GM21786 (cell line): ENCODE measurements around the gene MRGPRD.
"Not testable (repeated sequence)": the region's sequence is repeated elsewhere in the genome, so short reads cannot be mapped to it uniquely, and the experiment has no call there.

ENCODE experiments used
- ATAC-seq: cut with Tn5 transposase; IDR thresholded peaks from one replicate; pipeline ENCODE4 v1.9.1; 2021; ENCODE audit not compliant: unreplicated experiment

Gene MRGPRD

DNA sequence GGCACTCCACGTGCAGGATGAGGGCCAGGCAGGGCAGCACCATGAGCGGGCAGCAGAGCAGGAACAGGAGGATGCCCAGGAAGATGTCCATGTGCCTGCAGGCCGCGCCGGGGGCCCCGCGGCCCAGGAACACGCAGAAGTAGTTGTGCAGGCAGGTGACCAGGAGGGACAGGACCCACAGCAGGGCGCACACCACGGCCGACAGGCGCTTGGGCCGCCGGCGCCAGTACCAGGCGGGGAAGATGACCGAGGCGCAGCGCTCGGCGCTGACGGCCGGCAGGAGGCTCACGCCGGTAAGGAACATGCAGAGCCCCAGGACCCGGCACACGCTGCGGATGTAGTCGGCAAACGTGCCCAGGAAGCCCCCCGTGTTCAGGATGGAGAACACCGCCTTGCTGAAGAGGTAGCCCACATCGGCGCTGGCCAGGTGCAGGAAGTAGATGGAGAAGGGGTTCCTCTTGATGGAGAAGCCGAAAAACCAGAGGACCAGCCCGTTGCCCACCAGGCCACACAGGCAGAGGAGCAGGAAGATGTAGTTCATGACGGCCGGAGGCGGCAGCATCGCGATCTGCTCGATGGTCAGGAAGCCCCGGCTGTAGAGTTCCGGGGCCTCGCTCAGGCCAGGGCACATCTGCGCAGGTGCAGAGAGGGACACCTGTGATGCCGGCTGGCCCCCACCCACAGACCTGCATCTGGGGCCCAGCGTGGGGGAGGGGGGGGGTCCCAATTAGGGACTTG, 25.0 kb upstream of the MRGPRD start:
- no peak for ATAC-seq

DNA sequence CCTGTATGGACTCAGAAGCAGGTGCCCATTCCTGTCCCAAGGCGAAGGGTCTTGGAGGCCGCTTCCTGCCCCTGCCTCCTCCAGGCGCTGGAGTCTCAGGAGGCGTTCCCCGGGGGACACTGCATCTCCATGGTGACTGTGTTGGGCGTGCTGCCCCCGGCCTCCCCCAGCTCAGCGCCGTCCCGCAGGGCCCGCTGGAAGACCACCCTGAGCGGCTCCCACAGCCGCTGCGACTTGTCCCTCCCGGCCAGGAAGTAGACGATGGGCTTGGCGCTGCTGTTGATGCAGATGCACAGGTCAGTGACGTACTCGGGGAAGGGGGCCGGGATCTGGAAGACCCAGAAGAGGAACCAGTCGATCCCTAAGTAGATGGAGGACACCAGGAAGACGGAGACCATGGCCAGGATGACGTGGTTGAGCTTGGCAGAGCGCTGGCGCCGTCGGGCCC, 24.4 kb upstream of the MRGPRD start:
- no peak for ATAC-seq

DNA sequence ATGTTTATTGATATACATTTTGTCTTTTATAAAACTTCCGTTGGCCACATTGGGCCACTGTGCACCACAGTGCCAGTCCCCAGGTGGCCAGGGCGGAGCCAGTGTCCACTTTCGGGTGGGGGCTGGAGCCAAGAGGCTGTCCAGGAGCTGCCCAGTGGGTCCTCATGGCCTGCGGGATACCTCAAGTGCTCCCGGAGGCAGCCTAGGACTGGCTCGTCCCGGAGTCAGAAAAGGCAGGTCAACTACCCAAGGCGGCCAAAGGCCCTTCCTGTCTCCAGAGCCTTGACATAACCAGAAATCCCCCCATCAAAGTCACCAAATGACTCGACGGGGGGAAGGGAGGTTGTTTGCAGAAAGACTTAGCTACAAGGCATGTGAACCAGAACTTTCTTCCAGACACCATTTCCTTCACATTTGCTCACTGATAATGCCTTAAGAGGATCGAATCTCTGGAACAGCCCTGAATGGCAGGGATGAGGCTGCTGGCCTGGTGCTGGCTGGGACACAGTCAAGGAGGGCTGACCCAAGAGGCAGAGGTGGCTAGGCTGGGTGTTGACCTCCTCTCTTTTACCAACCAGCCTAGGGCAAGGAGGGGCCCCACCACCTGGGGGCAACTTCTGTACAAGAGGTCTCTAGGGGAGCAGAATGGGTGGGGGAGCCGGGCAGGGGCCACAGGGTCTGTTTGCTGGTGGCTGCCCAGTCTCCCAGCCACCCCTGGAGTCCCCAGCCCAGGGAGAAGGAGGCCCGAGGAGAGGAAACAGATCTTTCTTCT, 23.8 kb upstream of the MRGPRD start:
- ATAC-seq, result no peak

DNA sequence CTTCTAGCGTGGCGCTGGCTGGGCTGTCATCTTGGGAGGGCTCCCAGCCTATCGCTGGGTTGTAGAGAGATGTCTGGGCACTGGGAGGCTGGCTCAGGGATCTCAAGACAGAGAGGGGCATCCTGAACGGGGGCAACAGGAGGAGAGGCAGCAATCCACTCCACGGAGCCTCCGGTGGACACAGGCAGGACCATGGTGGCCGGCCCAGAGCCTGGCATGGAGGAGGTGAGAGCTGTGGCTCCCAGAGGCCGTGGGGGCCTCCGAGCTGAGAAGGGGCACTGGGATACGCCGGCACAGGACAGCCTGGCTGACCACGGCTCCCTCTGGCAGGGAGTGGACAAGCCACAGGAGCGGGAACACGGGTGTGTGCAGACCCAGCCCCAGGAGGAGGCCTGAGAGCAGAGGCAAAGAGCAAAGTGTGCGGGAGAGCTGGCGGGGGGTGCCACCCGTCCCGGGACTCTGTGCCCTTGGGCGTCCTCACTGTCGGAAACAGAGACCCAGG, 23.1 kb upstream of the MRGPRD start:
- ATAC-seq, result no peak

DNA sequence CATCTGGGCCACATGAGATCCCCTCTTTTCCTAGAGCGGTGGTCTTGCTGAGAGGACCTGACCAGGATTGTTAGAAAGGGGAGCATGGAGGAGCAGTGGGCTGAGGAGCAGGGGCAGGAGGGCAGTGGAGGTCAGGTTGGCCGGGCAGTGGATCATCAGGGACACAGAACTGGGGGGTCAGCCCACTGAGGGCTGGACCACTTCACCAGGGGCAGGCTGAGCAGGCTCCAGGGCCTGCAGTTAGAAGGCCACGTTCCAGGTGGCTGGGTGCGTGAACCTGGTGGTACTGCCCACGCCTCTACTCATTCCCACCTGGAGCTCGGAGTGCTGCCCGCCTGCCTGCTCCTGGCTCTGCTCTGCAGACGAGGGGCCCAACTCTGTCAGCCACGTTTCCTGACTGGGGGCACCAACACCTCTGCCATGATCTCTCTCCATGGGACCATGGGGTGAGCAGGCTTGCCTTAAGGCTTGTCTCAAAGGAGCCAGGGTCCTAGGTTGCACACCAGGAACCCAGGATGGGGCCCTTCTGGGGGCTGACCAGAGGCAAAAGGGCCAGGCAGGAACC, 22.6 kb upstream of the MRGPRD start:
- ATAC-seq, result no peak

DNA sequence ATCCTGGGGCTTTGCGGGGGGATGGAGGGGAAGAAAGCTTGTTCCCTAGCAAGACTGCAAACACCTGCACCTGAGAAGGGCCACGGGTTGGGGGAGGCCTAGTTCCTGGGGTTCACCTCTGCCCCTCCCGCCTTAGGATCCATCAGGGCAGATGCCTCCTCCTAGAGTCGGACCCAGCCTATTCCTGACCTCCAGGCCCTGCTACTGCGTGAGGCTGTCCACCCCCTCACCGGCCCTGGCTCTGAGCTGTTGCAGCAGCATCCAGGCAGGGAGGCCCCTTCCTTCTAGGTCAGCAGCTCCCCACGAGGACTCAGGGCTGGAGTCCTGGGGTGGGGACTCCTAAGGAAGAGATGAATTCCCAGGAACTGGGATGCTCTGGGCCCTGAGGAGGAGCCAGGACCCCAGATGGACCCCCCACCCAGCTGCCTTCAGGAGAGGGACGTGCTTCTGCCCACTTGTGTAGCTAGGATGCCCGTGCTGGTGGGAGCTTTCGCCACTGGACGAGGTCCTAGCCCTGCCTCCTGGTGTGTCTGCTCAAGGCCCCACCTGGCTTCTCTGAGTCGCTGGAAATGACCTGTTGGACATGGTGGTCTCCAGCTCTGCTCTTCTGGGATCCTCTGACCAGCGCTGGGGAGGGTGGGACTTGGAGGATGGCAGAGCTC, 21.9 kb upstream of the MRGPRD start:
- ATAC-seq, result no peak

DNA sequence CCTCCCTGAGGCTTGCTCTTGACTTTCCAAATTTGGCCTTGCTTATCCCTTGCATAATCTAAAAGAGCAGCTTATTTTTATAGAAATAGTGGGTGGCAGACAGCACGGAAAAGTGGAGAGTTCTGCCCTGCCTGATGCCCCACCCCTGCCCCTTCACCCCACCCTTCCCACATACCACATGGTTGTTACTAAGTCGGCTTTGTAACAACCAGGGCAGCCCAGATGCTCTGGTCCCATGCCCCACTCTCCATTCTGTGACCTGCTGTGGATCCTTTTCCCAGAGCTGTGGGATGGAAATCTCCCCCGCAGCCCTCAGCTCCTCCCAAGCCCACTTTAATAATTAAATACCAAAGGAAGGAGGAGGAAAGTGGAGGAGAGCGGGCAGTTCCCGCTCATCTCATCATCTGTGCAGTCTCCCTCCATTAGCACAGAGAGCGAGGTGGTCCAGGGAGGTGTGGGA, 21.4 kb upstream of the MRGPRD start:
- ATAC-seq, result no peak

DNA sequence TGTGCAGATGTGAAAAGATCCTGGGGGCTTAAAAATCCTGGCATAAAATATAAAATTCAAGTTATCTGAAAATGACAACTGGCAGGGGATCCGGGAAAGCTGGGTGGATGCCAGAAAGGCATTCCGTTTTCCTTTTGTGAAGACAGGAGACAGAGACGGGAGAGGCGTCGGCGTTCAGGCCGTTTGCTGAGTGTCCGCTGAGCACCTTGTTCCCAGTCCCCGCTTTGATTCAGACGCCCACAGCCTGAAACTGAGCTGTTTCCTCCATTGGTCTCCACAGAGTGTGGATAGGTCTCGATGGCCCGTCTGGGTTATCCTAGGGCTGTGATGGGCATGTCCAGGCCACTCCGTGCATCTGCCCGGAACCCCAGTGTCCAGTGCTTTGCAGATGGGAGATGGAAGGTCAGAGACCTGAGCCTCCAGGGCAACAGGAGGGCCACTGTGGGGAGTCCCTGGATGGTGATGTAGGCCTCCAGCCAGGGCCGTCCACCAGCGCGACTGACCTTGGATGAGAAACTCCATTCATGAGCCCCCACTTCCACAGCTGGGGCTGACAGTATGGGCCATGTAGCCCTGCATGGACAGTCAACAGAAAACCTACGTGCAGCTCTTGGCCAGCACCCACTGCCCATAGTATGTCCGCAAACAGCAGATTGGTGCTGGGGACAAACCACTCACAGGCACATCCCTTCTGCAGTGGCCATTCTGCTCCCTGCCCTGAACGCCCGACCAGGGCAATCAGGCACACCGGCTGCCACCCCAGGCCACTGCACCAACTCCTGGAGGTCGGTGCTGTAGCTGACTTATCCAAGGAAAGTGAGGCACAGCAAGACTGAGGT, 20.7 kb upstream of the MRGPRD start:
- no peak for ATAC-seq

DNA sequence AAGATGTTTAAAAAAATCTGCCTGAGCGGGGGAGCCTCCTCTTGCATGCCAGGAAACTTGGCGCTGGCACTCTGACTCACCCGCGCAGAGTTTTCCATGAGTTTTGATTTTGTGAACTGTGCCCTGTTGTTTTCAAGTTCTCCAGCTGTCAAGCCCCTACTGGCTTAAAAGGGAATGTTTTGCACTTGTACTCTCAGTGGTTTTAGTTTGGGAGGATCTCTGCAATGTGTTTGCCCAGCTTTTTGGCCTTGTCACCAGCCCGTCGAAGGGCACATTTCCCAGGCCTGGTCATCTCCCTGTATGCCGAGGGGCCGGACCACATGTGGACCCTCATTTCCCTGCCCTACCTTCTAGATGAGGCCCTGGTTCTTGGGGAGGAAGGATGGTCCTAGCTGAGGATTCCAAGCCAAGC, 20.1 kb upstream of the MRGPRD start:
- ATAC-seq, result no peak

DNA sequence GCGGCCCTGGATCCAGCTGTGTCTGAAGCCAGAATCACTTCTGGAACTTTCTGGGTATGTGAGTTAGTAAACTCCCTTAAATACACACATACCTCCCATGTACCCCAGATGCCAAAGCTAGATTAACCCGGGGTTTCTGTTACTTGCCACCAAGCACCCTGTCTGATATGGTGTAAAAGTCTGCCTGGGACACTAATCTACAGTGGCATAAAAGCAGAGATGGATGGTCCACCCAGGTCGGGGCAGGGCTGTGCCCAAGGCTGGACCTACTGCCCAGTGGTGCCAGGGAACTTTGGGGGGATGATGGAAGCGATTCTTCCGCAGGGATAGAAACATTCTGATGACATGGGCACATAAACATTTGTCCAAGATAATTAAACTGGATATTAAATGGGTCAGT, 19.6 kb upstream of the MRGPRD start:
- ATAC-seq, result no peak

DNA sequence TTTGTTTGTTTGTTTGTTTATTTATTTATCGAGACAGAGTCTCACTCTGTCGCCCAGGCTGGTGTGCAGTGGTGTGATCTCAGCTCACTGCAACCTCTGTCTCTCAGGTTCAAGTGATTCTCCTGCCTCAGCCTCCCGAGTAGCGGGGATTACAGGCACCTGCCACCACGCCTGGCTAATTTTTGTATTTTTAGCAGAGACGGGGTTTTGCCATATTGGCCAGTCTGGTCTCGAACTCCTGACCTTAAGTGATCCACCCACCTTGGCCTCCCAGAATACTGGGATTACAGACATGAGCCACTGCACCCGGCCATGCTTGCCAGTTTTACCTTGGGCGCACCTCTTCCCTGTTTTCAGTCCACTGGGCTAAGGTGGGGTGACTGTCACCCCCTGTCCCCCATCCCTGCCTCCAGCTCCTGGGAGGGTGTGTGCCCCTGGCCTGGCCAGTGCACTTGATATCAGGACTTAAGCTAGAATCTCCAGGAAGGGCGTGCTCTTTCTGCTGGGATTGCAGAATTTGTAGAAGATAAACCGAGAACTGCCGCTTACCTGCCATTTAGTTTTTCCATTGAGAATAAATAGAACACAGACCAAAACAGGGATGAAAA, 19.1 kb upstream of the MRGPRD start:
- not testable (repeated sequence) for ATAC-seq

DNA sequence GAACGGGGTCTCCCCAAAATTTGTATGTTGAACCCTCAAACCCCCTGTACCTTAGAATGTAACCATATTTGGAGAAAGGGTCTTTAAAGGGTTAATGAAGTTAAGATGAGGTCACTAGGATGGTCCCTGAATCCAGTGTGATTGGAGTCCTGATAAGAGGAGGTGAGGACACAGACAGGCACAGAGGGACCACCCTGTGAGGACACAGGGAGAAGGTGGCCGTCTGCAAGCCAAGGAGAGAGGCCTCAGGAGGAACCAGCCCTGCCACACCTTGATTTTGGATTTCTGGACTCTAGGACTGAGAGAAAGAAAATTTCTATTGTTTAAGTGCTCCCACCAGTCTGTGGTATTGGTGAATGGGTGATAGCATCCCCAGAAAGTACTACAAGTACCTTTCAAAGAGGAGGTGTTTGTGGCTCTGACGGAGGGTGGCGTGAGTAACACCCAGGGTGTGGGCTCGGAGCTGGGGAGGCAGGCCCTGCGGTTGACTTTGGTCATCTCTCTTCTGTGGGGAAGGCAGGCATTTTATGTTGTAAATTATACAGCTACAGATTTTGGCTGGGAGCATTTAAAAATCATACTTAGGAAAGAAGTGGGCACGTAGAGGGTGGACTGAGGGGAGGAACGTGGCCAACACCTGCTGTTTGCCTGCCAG, 18.4 kb upstream of the MRGPRD start:
- ATAC-seq, result no peak

DNA sequence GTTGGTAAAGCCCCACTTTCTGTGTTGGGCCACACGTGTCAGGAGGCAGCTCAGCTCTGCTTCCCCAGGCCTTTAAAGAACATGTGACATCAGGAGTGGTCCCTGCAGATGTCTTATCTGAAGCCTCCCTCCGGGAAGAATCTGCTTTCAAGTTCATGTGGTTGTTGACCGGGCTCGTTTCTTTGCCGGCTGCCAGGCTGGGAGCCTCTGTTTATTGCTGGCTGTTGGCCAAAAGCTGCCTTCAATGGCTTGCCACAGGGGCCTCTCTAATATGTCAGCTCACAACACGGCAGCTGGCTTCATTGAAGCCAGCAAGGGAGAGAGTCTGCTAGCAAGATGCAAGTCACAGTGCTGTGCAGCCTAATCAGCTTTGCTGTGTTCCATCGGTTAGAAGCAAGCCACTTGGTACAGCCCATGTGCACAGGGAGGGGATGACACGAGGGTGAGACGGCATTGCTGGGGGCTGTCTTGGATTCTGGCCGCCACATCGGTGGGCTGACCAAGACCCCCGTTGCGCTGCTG, 17.7 kb upstream of the MRGPRD start:
- ATAC-seq, result no peak

DNA sequence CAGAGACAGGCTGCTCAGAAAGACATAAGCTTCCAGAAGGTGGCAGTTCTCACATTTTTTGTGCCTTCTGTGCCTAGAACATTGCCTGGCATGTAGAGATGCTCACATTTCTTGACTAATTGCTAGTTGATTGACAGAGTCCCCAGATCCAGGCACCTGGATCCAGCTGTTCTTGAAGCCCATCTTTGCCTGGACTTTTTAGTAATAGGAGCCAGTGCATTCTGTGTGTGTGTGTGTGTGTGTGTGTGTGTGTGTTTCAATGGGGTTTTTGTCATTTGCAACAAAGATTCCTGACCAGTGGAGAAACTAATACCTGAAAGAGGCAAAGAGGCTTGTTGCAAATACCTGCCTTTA, 17.2 kb upstream of the MRGPRD start:
- no peak for ATAC-seq

DNA sequence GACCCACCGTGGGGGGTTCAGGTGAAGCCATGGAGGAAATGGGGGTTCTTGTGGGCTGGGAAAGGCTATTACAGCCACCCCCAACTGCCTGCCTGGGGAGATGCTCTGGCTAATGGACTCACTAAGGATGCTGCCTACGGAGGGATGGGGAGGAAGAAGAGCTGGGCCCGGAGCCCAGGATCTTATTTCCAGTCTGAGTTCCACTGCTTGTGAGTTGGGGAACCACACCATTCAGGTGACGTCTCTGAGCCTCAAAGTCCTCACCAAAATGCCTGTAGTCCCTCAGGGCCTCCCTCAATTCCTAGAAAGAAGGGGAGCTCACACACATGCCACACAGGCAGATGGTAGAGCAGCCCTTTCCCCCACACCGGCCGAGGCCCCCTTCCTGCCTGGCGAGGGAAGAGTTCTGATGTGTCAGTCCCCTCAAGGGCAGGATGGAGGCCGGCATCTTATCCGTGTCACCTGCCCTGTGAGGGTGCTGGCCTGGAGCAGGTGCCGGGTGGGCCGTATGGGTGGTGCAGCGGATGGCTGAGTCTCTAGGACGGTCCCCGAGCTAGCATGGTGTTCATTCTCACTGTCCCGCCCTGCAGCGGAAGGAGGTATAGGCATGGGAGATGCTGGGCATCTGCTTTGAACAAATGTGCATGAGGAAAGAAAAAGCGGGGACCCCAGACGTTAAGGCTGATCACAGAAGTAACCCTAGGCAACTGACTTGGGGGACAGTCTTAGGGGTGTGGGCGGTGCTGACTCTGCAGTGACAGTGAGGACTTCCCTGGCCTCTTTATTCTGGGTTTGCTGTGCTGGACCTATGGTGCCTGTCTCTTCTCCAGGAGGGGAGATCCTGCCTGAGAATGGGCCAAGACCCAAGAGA, 16.6 kb upstream of the MRGPRD start:
- ATAC-seq, result no peak

DNA sequence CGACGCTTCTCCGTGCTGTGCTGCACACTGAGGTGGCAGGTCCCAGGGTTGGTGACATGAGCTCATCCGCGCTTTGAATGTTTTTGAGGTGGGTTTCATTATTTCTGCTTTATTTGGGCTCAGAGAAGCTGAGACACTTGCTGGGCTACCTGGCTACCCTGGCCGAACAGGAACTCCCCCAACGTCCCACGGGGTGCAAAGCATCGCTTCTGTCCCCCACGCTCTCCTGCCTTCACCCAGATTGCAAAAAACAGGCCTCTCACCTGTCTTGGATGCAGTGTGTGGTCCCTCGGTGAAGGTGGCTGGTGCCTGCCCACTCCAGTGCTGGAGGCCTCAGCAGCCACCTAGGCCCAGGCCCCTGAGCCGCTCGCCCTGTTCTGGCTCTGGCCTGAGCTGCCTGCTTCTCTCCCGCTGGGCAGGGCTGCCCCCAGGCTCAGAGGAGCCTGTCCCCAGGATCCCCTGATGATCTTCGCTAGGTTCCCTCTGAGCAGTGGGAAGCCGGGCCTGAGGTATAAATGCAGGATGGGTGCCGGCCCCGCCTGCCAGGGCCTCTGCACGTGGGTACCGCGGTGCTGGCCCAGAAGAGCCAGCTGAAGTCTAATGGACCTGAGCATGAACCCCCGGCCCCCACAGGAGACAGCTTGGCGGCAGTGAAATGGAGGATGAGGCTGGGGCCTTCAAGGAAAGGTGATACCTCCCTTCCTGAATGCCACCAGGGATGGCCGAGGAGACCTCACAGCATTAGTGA, 15.8 kb upstream of the MRGPRD start:
- ATAC-seq, result no peak

DNA sequence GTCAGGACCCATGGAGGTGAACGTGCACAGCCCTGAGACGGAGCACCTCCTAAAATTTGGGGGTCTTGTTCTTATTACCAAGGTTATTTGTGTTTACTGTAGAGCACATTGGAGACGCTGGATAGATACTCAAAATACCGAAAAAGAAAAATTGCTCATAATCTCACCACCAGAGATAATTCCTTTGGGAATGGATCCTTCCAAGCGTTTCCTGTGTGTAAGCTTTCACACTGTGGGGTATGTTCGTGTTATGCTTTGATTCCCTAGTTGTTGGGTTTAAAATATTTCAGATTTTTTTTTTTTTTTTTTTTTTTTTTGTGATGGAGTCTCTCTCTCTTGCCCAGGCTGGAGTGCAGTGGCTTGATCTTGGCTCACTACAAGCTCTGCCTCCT, 14.1 kb upstream of the MRGPRD start:
- ATAC-seq, result no peak
